ENCODE measurements around the gene VEGFC. TPM values are rescaled to one million over a fixed set of nuclear protein-coding genes. Genes with fewer than 3 reads are reported as not detected.

The VEGFC gene
- polyA plus RNA-seq, 1 donor: 6.6 TPM

GRCh38 chr4:176746846-176747245 lies 45.9 kb downstream of the VEGFC start:
- 93% methylated on average over 3 of the region's 3 CpGs for WGBS (ENCODE audit: insufficient coverage, low lambda C conversion rate)
- Histone ChIP-seq H3K4me1 (ENCODE audit: control insufficient read depth, insufficient read depth, low read length) (no peaks in the 10 kb centered on the region), H3K4me3 (ENCODE audit: low read length) (no peak overlapping the region), H3K27me3 (ENCODE audit: control insufficient read depth, insufficient read depth, low read length) (no peaks in the 10 kb centered on the region), H3K27ac (ENCODE audit: low read length) (no peak overlapping the region), H3K9me3 (ENCODE audit: control insufficient read depth, low read depth, low read length) (no peaks in the 10 kb centered on the region), H3K36me3 (ENCODE audit: control insufficient read depth, insufficient read depth, low read length) (no peaks in the 10 kb centered on the region)
- no peak for DNase-seq

- Histone ChIP-seq H3K4me3 (ENCODE audit: low read length) (no peak overlapping the region), H3K4me1 (ENCODE audit: control insufficient read depth, insufficient read depth, low read length) (no peaks in the 10 kb centered on the region), H3K36me3 (ENCODE audit: control insufficient read depth, insufficient read depth, low read length) (no peaks in the 10 kb centered on the region), H3K9me3 (ENCODE audit: control insufficient read depth, low read depth, low read length) (no peaks in the 10 kb centered on the region), H3K27ac (ENCODE audit: low read length) (no peak overlapping the region), H3K27me3 (ENCODE audit: control insufficient read depth, insufficient read depth, low read length) (no peaks in the 10 kb centered on the region)
- DNase-seq: no peak
Measured at GRCh38 chr4:176745902-176746301, 46.8 kb downstream of the VEGFC start.

GRCh38 chr4:176744091-176744490 lies 48.6 kb downstream of the VEGFC start:
- 63% methylated on average over 2 of the region's 2 CpGs for WGBS (ENCODE audit: insufficient coverage, low lambda C conversion rate)
- Histone ChIP-seq H3K36me3 (ENCODE audit: control insufficient read depth, insufficient read depth, low read length) (no peaks in the 10 kb centered on the region), H3K4me1 (ENCODE audit: control insufficient read depth, insufficient read depth, low read length) (no peaks in the 10 kb centered on the region), H3K27me3 (ENCODE audit: control insufficient read depth, insufficient read depth, low read length) (no peaks in the 10 kb centered on the region), H3K9me3 (ENCODE audit: control insufficient read depth, low read depth, low read length) (no peaks in the 10 kb centered on the region), H3K4me3 (ENCODE audit: low read length) (no peak overlapping the region), H3K27ac (ENCODE audit: low read length) (no peak overlapping the region)
- no peak for DNase-seq

- Histone ChIP-seq H3K9me3 (ENCODE audit: control insufficient read depth, low read depth, low read length) (no peaks in the 10 kb centered on the region), H3K4me1 (ENCODE audit: control insufficient read depth, insufficient read depth, low read length) (no peaks in the 10 kb centered on the region), H3K27me3 (ENCODE audit: control insufficient read depth, insufficient read depth, low read length) (no peaks in the 10 kb centered on the region), H3K4me3 (ENCODE audit: low read length) (no peak overlapping the region), H3K27ac (ENCODE audit: low read length) (no peak overlapping the region), H3K36me3 (ENCODE audit: control insufficient read depth, insufficient read depth, low read length) (no peaks in the 10 kb centered on the region)
- no peak for DNase-seq
- 83% methylated on average over 1 of the region's 6 CpGs for WGBS (ENCODE audit: insufficient coverage, low lambda C conversion rate)
Measured at GRCh38 chr4:176742211-176742610, 50.5 kb downstream of the VEGFC start.

- WGBS (ENCODE audit: insufficient coverage, low lambda C conversion rate): 40% methylated on average over 1 of the region's 4 CpGs
- no peak for DNase-seq
- Histone ChIP-seq H3K27me3 (ENCODE audit: control insufficient read depth, insufficient read depth, low read length) (no peaks in the 10 kb centered on the region), H3K27ac (ENCODE audit: low read length) (no peak overlapping the region), H3K4me3 (ENCODE audit: low read length) (no peak overlapping the region), H3K36me3 (ENCODE audit: control insufficient read depth, insufficient read depth, low read length) (no peaks in the 10 kb centered on the region), H3K9me3 (ENCODE audit: control insufficient read depth, low read depth, low read length) (no peaks in the 10 kb centered on the region), H3K4me1 (ENCODE audit: control insufficient read depth, insufficient read depth, low read length) (no peaks in the 10 kb centered on the region)
Measured at GRCh38 chr4:176741253-176741652, 51.5 kb downstream of the VEGFC start.

GRCh38 chr4:176735300-176735699 lies 57.4 kb downstream of the VEGFC start:
- Histone ChIP-seq H3K36me3 (ENCODE audit: control insufficient read depth, insufficient read depth, low read length) (no peaks in the 10 kb centered on the region), H3K4me1 (ENCODE audit: control insufficient read depth, insufficient read depth, low read length) (no peaks in the 10 kb centered on the region), H3K9me3 (ENCODE audit: control insufficient read depth, low read depth, low read length) (no peaks in the 10 kb centered on the region), H3K27ac (ENCODE audit: low read length) (no peak overlapping the region), H3K4me3 (ENCODE audit: low read length) (no peak overlapping the region), H3K27me3 (ENCODE audit: control insufficient read depth, insufficient read depth, low read length) (no peaks in the 10 kb centered on the region)
- no CpG with 5 or more reads among the region's 2 CpGs for WGBS (ENCODE audit: insufficient coverage, low lambda C conversion rate)
- DNase-seq: no peak

GRCh38 chr4:176734461-176734860 lies 58.3 kb downstream of the VEGFC start:
- H3K36me3 ChIP-seq (ENCODE audit: control insufficient read depth, insufficient read depth, low read length): no peaks in the 10 kb centered on the region
- WGBS (ENCODE audit: insufficient coverage, low lambda C conversion rate): 69% methylated on average over 4 of the region's 4 CpGs
- no peak overlapping the region for H3K4me3 ChIP-seq (ENCODE audit: low read length)
- no peak for DNase-seq
- no peaks in the 10 kb centered on the region for H3K4me1 ChIP-seq (ENCODE audit: control insufficient read depth, insufficient read depth, low read length)
- H3K9me3 ChIP-seq (ENCODE audit: control insufficient read depth, low read depth, low read length): no peaks in the 10 kb centered on the region
- H3K27ac ChIP-seq (ENCODE audit: low read length): no peak overlapping the region
- no peaks in the 10 kb centered on the region for H3K27me3 ChIP-seq (ENCODE audit: control insufficient read depth, insufficient read depth, low read length)

- H3K4me3 ChIP-seq (ENCODE audit: low read length): no peak overlapping the region
- DNase-seq: no peak
- no peaks in the 10 kb centered on the region for H3K36me3 ChIP-seq (ENCODE audit: control insufficient read depth, insufficient read depth, low read length)
- H3K27me3 ChIP-seq (ENCODE audit: control insufficient read depth, insufficient read depth, low read length): no peaks in the 10 kb centered on the region
- 60% methylated on average over 2 of the region's 3 CpGs for WGBS (ENCODE audit: insufficient coverage, low lambda C conversion rate)
- no peak overlapping the region for H3K27ac ChIP-seq (ENCODE audit: low read length)
- H3K4me1 ChIP-seq (ENCODE audit: control insufficient read depth, insufficient read depth, low read length): no peaks in the 10 kb centered on the region
- no peaks in the 10 kb centered on the region for H3K9me3 ChIP-seq (ENCODE audit: control insufficient read depth, low read depth, low read length)
Measured at GRCh38 chr4:176729489-176729888, 63.2 kb downstream of the VEGFC start.

GRCh38 chr4:176726803-176727202 lies 65.9 kb downstream of the VEGFC start:
- WGBS (ENCODE audit: insufficient coverage, low lambda C conversion rate): no CpG with 5 or more reads among the region's 8 CpGs
- H3K27ac ChIP-seq (ENCODE audit: low read length): no peak overlapping the region

GRCh38 chr4:176721459-176721858 lies 71.3 kb downstream of the VEGFC start:
- no peaks in the 10 kb centered on the region for H3K27me3 ChIP-seq (ENCODE audit: control insufficient read depth, insufficient read depth, low read length)
- H3K9me3 ChIP-seq (ENCODE audit: control insufficient read depth, low read depth, low read length): no peaks in the 10 kb centered on the region
- DNase-seq: no peak
- H3K4me3 ChIP-seq (ENCODE audit: low read length): no peak overlapping the region
- H3K27ac ChIP-seq (ENCODE audit: low read length): no peak overlapping the region
- H3K4me1 ChIP-seq (ENCODE audit: control insufficient read depth, insufficient read depth, low read length): no peaks in the 10 kb centered on the region
- 100% methylated on average over 1 of the region's 3 CpGs for WGBS (ENCODE audit: insufficient coverage, low lambda C conversion rate)
- no peaks in the 10 kb centered on the region for H3K36me3 ChIP-seq (ENCODE audit: control insufficient read depth, insufficient read depth, low read length)

More at GRCh38 chr4:176726803-176727202, 65.9 kb downstream of the VEGFC start:
- no peaks in the 10 kb centered on the region for H3K4me1 ChIP-seq (ENCODE audit: control insufficient read depth, insufficient read depth, low read length)
- H3K9me3 ChIP-seq (ENCODE audit: control insufficient read depth, low read depth, low read length): no peaks in the 10 kb centered on the region
- DNase-seq: no peak
- no peaks in the 10 kb centered on the region for H3K27me3 ChIP-seq (ENCODE audit: control insufficient read depth, insufficient read depth, low read length)
- no peaks in the 10 kb centered on the region for H3K36me3 ChIP-seq (ENCODE audit: control insufficient read depth, insufficient read depth, low read length)
- H3K4me3 ChIP-seq (ENCODE audit: low read length): no peak overlapping the region

GRCh38 chr4:176718881-176719280 lies 73.8 kb downstream of the VEGFC start:
- H3K9me3 ChIP-seq (ENCODE audit: control insufficient read depth, low read depth, low read length): no peaks in the 10 kb centered on the region
- DNase-seq: no peak
- H3K4me3 ChIP-seq (ENCODE audit: low read length): no peak overlapping the region
- 43% methylated on average over 1 of the region's 1 CpG for WGBS (ENCODE audit: insufficient coverage, low lambda C conversion rate)
- H3K36me3 ChIP-seq (ENCODE audit: control insufficient read depth, insufficient read depth, low read length): no peaks in the 10 kb centered on the region
- no peaks in the 10 kb centered on the region for H3K4me1 ChIP-seq (ENCODE audit: control insufficient read depth, insufficient read depth, low read length)
- H3K27ac ChIP-seq (ENCODE audit: low read length): no peak overlapping the region
- no peaks in the 10 kb centered on the region for H3K27me3 ChIP-seq (ENCODE audit: control insufficient read depth, insufficient read depth, low read length)

All from large intestine (tissue), 3 donors.